A549 (cell line): ENCODE data around the gene CITED4. TPM values are rescaled to one million over a fixed set of nuclear protein-coding genes. Genes with fewer than 3 reads are reported as not detected.

ENCODE experiments used
- ATAC-seq, 2 experiments: fragments of 200-7000 bp in 1 of 2; fragments of >200 bp in 1 of 2; cut with Nextera tagmentation in 1 of 2; cut with Tn5 transposase in 1 of 2; 3 replicates each; pipeline versions ENCODE4 v1.8.0 to v1.9.1; 2018 to 2020; ENCODE audit warnings: mild to moderate bottlenecking in 1 of 2, moderate library complexity in 1 of 2
- CTCF ChIA-PET: fragments of 300-600 bp; sonication (Branson Sonifier 250); formaldehyde crosslinking; extraction: SDS; loops from one replicate; lab custom pipeline; 2021; ENCODE audit warnings: antibody characterized with exemption, inconsistent platforms; lab: Yijun Ruan, JAX
- POLR2A ChIA-PET: fragments of 350-600 bp; formaldehyde crosslinking; extraction: SDS; loops from one replicate; lab custom pipeline; 2021; ENCODE audit warnings: antibody characterized with exemption, inconsistent platforms; lab: Yijun Ruan, JAX
- DNase-seq, 2 experiments: peaks; one replicate each; pipeline versions ENCODE4 v3.0.0 to v3.0.0-alpha.2; 2011 to 2016; ENCODE audit warnings: low read depth in 1 of 2, low spot score in 1 of 2
- FAIRE-seq: peaks from 2 replicates; lab custom pipeline; 2011; peaks lifted over from hg19 to GRCh38; lab: Jason Lieb, UNC
- H3K27ac ChIP-seq, 2 experiments: fragments of >200 bp; sonication (Bioruptor Twin); formaldehyde crosslinking; 3 replicates each; pipeline ENCODE4 v1.5.1; 2016 to 2017
- H3K4me1 ChIP-seq: fragments of >200 bp; sonication (Bioruptor Twin); formaldehyde crosslinking; 3 replicates; pipeline ENCODE4 v1.6.1; 2016
- H3K4me2 ChIP-seq: fragments of >200 bp; sonication (Bioruptor Twin); formaldehyde crosslinking; 3 replicates; pipeline ENCODE4 v1.6.1; 2016
- H3K4me3 ChIP-seq: fragments of >200 bp; sonication (Bioruptor Twin); formaldehyde crosslinking; 3 replicates; pipeline ENCODE4 v1.5.1; 2016
- H3K9me3 ChIP-seq: fragments of >200 bp; sonication (Bioruptor Twin); formaldehyde crosslinking; 3 replicates; pipeline ENCODE4 v1.6.1; 2016
- BHLHE40 ChIP-seq: IDR thresholded peaks from 2 replicates; pipeline ENCODE4 v1.6.1; 2012; ENCODE audit warnings: low read depth, low read length, inconsistent platforms
- CBX2 ChIP-seq: fragments of 200-600 bp; sonication (generic); IDR thresholded peaks from 2 replicates; pipeline ENCODE4 v1.6.1; 2016; ENCODE audit warnings: low read depth, mild to moderate bottlenecking, borderline replicate concordance
- CBX8 ChIP-seq: fragments of 200-600 bp; sonication (generic); IDR thresholded peaks from 2 replicates; pipeline ENCODE4 v1.6.1; 2016
- CHD4 ChIP-seq: fragments of 200-600 bp; sonication (generic); IDR thresholded peaks from 2 replicates; pipeline ENCODE4 v1.6.1; 2016; ENCODE audit warnings: antibody characterized with exemption, mild to moderate bottlenecking, borderline replicate concordance
- EHF ChIP-seq: fragments of 250-450 bp; sonication (Bioruptor Pico); IDR thresholded peaks from 2 replicates; pipeline ENCODE4 v1.5.0; 2020; ENCODE audit warnings: mild to moderate bottlenecking
- ESRRA ChIP-seq: fragments of 150-350 bp; IDR thresholded peaks from 2 replicates; pipeline ENCODE4 v1.6.1; 2014; ENCODE audit warnings: mild to moderate bottlenecking, low read length, borderline replicate concordance
- FOSB ChIP-seq: fragments of 250-450 bp; sonication (Bioruptor Pico); IDR thresholded peaks from 2 replicates; pipeline ENCODE4 v1.5.0; 2020; ENCODE audit warnings: mild to moderate bottlenecking, moderate library complexity
- FOSL2 ChIP-seq, 2 experiments: fragments of 450-650 bp in 1 of 2; fragments of >200 bp in 1 of 2; sonication (Bioruptor Twin) in 1 of 2; formaldehyde crosslinking; IDR thresholded peaks; 2 replicates each; pipeline versions ENCODE4 v1.5.0 to v1.6.1; 2016 to 2020; ENCODE audit warnings: mild to moderate bottlenecking in 1 of 2, moderate library complexity in 1 of 2
- FOXS1 ChIP-seq: fragments of 250-450 bp; sonication (Bioruptor Pico); IDR thresholded peaks from 2 replicates; pipeline ENCODE4 v1.5.0; 2020; ENCODE audit warnings: mild to moderate bottlenecking, moderate library complexity
- HEYL ChIP-seq: fragments of 250-450 bp; sonication (Bioruptor Pico); IDR thresholded peaks from 2 replicates; pipeline ENCODE4 v1.8.0; 2021; ENCODE audit warnings: mild to moderate bottlenecking, moderate library complexity
- HOXB13 ChIP-seq: fragments of 250-450 bp; sonication (Bioruptor Pico); IDR thresholded peaks from 2 replicates; pipeline ENCODE4 v1.5.0; 2020; ENCODE audit warnings: low read depth, mild to moderate bottlenecking, moderate library complexity
- KDM5A ChIP-seq: fragments of 200-600 bp; sonication (generic); IDR thresholded peaks from 2 replicates; pipeline ENCODE4 v1.6.1; 2016; ENCODE audit warnings: antibody characterized with exemption, mild to moderate bottlenecking
- NFE2L2 ChIP-seq: fragments of 150-350 bp; conservative IDR thresholded peaks from 2 replicates; pipeline ENCODE4 v1.6.1; 2014; ENCODE audit warnings: low read length
- NR3C1 ChIP-seq: fragments of >200 bp; sonication (Bioruptor Twin); formaldehyde crosslinking; IDR thresholded peaks from 3 replicates; pipeline ENCODE4 v1.6.1; 2017
- POLR2A ChIP-seq: IDR thresholded peaks from 2 replicates; pipeline ENCODE4 v1.6.1; 2012; ENCODE audit warnings: mild to moderate bottlenecking, low read length
- POLR2AphosphoS2 ChIP-seq: conservative IDR thresholded peaks from 2 replicates; pipeline ENCODE4 v1.6.1; 2012; ENCODE audit warnings: low read length, improper control_type of control experiment, inconsistent platforms
- RAD21 ChIP-seq, 2 experiments: fragments of >200 bp in 1 of 2; sonication (Bioruptor Twin) in 1 of 2; formaldehyde crosslinking in 1 of 2; IDR thresholded peaks in 1 of 2; conservative IDR thresholded peaks in 1 of 2; 2 replicates in 1 of 2; 3 replicates in 1 of 2; pipeline ENCODE4 v1.6.1; 2012 to 2018; ENCODE audit warnings: inconsistent platforms in 1 of 2
- RARB ChIP-seq: fragments of 250-450 bp; sonication (Bioruptor Pico); IDR thresholded peaks from 2 replicates; pipeline ENCODE4 v1.8.0; 2021; ENCODE audit warnings: mild to moderate bottlenecking, moderate library complexity
- SMC3 ChIP-seq: fragments of >200 bp; sonication (Bioruptor Twin); formaldehyde crosslinking; IDR thresholded peaks from 3 replicates; pipeline ENCODE4 v1.6.1; 2018; ENCODE audit warnings: inconsistent platforms
- TFCP2L1 ChIP-seq: fragments of 250-450 bp; sonication (Bioruptor Pico); IDR thresholded peaks from 2 replicates; pipeline ENCODE4 v1.5.0; 2021; ENCODE audit warnings: mild to moderate bottlenecking
- TP53 ChIP-seq: fragments of 250-450 bp; sonication (Bioruptor Pico); IDR thresholded peaks from 2 replicates; pipeline ENCODE4 v1.5.0; 2021; ENCODE audit warnings: mild to moderate bottlenecking, moderate library complexity
- WGBS: methylation state at CpG from one replicate; pipeline ENCODE4 v1.1.6; 2017; ENCODE audit errors: missing lambda C conversion rate; 5-methylcytosine and 5-hydroxymethylcytosine counted together
- polyA plus RNA-seq, 4 experiments: library from polyadenylated mRNA; depleted of rRNA in 3 of 4; stranded (reverse); fragments of >200 nt; fragmentation: RNase III in 1 of 4; extraction: RNeasy Plus Mini Kit Qiagen cat#74134 plus additional on column Dnase treatment in 1 of 4; gene quantifications; 2 replicates in 3 of 4; 3 replicates in 1 of 4; pipeline ENCODE4 v1.2.3, GENCODE V29; 2011 to 2017
- TF ChIP-seq, protein P1 (sequence below): fragments of >200 bp; sonication (Bioruptor Twin); formaldehyde crosslinking; IDR thresholded peaks from 3 replicates; pipeline ENCODE4 v1.5.1; 2016
- TF ChIP-seq, protein P2 (sequence below): fragments of 250-450 bp; sonication (Bioruptor Pico); IDR thresholded peaks from 2 replicates; pipeline ENCODE4 v1.5.0; 2020; ENCODE audit warnings: low read depth, mild to moderate bottlenecking, moderate library complexity
- TF ChIP-seq, protein P3 (sequence below): fragments of 200-600 bp; sonication (generic); IDR thresholded peaks from 2 replicates; pipeline ENCODE4 v1.6.1; 2016; ENCODE audit warnings: antibody characterized with exemption, mild to moderate bottlenecking, moderate library complexity
- TF ChIP-seq, protein P4 (sequence below): fragments of 250-450 bp; sonication (Bioruptor Pico); IDR thresholded peaks from 2 replicates; pipeline ENCODE4 v1.5.0; 2021; ENCODE audit warnings: mild to moderate bottlenecking, moderate library complexity, borderline replicate concordance
- TF ChIP-seq, protein P5 (sequence below): IDR thresholded peaks from 2 replicates; pipeline ENCODE4 v1.6.1; 2012

Gene CITED4
- polyA plus RNA-seq, 2 of the 4 experiments (the other 2 are of a cell fraction), result 7.1 to 32.2 TPM

DNA sequence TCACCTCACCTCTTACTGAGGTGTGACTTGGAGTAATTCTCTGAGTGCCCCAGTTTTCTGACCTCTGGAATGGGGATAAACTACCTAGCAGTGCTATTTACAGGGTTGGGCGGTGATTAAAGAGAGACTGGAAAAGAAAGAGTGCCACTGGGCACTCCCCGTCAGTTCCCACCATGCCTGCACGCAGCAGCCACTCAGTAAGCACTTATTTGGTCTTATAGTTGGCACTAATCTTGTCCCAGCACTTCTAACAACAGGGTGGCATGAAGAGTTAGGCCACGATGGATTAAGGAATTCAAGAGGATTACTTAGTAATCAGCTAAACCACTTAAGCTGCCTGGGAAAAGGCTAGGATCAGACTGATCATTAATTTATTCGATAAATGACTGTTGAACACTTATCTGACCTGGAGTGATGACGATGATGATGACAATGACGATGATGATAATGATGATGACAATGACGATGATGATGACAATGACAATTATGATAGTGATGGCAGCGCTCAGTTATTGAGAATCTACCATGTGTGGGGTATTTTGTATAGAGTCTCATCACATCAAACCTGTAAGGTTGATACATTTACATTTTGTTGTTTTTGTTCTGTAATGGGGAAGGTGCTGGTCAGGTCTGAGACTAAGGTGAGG, 5.4 kb downstream of the CITED4 start:
- no peaks in the 10 kb centered on the region for H3K9me3 ChIP-seq
- ChIA-PET CTCF (interaction anchor here (0.5 to 22.4 kb wide), 3 partner anchors 89 to 150 kb away, joined by 3 to 602 read pairs (median 352); no protein-coding TSS in a partner anchor), POLR2A (no interaction called here)
- no peak overlapping the region for H3K4me3 ChIP-seq
- H3K4me1 ChIP-seq, result peaks cover 10% of the 10 kb centered on the region
- no peak overlapping the region for H3K4me2 ChIP-seq
- no peak overlapping the region for H3K27ac ChIP-seq
- DNase-seq (no peak), ATAC-seq (no peak), FAIRE-seq (no peak)
- 85% methylated on average over 9 of the region's 9 CpGs for WGBS
- TF ChIP-seq, protein P1, sequence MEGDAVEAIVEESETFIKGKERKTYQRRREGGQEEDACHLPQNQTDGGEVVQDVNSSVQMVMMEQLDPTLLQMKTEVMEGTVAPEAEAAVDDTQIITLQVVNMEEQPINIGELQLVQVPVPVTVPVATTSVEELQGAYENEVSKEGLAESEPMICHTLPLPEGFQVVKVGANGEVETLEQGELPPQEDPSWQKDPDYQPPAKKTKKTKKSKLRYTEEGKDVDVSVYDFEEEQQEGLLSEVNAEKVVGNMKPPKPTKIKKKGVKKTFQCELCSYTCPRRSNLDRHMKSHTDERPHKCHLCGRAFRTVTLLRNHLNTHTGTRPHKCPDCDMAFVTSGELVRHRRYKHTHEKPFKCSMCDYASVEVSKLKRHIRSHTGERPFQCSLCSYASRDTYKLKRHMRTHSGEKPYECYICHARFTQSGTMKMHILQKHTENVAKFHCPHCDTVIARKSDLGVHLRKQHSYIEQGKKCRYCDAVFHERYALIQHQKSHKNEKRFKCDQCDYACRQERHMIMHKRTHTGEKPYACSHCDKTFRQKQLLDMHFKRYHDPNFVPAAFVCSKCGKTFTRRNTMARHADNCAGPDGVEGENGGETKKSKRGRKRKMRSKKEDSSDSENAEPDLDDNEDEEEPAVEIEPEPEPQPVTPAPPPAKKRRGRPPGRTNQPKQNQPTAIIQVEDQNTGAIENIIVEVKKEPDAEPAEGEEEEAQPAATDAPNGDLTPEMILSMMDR, result no peak
- TF ChIP-seq RARB (no peak), BHLHE40 (no peak), HEYL (CRISPR knock-in tag) (no peak), EHF (no peak), HOXB13 (CRISPR knock-in tag) (no peak), CHD4 (no peak), FOXS1 (CRISPR knock-in tag) (no peak), CBX2 (no peak), KDM5A (no peak), FOSB (CRISPR knock-in tag) (no peak), TFCP2L1 (CRISPR knock-in tag) (no peak), FOSL2 (IDR thresholded peaks at IDR 0.05) (no peak), FOSL2 (CRISPR knock-in tag; IDR thresholded peaks at IDR 0.05) (no peak), POLR2A (no peak), ESRRA (no peak), RAD21 (conservative IDR thresholded peaks at IDR 0.05 in 1 of 2, IDR thresholded peaks at IDR 0.05 in 1 of 2) (no peak), CBX8 (no peak), NR3C1 (no peak)
- TF ChIP-seq, protein P2, sequence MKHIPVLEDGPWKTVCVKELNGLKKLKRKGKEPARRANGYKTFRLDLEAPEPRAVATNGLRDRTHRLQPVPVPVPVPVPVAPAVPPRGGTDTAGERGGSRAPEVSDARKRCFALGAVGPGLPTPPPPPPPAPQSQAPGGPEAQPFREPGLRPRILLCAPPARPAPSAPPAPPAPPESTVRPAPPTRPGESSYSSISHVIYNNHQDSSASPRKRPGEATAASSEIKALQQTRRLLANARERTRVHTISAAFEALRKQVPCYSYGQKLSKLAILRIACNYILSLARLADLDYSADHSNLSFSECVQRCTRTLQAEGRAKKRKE (CRISPR knock-in tag), result no peak
- TF ChIP-seq, protein P3, sequence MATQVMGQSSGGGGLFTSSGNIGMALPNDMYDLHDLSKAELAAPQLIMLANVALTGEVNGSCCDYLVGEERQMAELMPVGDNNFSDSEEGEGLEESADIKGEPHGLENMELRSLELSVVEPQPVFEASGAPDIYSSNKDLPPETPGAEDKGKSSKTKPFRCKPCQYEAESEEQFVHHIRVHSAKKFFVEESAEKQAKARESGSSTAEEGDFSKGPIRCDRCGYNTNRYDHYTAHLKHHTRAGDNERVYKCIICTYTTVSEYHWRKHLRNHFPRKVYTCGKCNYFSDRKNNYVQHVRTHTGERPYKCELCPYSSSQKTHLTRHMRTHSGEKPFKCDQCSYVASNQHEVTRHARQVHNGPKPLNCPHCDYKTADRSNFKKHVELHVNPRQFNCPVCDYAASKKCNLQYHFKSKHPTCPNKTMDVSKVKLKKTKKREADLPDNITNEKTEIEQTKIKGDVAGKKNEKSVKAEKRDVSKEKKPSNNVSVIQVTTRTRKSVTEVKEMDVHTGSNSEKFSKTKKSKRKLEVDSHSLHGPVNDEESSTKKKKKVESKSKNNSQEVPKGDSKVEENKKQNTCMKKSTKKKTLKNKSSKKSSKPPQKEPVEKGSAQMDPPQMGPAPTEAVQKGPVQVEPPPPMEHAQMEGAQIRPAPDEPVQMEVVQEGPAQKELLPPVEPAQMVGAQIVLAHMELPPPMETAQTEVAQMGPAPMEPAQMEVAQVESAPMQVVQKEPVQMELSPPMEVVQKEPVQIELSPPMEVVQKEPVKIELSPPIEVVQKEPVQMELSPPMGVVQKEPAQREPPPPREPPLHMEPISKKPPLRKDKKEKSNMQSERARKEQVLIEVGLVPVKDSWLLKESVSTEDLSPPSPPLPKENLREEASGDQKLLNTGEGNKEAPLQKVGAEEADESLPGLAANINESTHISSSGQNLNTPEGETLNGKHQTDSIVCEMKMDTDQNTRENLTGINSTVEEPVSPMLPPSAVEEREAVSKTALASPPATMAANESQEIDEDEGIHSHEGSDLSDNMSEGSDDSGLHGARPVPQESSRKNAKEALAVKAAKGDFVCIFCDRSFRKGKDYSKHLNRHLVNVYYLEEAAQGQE, result no peak

DNA sequence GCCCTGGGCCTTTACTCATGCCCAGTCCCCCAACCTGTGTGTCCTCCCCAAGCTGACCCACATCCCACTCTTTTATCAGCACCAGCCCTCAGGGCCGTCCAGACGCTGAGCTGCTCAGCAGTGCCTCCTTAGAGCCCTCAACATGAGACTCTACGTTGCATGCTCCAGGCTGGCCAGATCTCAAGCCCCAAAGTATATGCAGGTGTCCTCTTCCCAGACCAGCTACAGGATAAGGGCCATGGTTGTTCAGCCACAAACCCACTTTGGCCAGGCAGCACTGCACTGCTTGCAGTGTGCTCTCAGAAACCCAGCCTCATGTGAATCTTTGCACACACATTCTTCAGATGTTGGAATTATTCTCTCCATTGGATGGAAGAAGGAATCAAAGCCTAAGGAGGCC, 6.0 kb downstream of the CITED4 start:
- Histone ChIP-seq H3K27ac (no peak overlapping the region), H3K9me3 (no peaks in the 10 kb centered on the region), H3K4me3 (no peak overlapping the region), H3K4me2 (no peak overlapping the region), H3K4me1 (peaks cover 10% of the 10 kb centered on the region)
- TF ChIP-seq, protein P1, result no peak
- TF ChIP-seq NR3C1 (no peak), RARB (no peak), CBX2 (no peak), SMC3 (no peak), POLR2AphosphoS2 (no peak), TP53 (CRISPR knock-in tag) (no peak), CHD4 (no peak), NFE2L2 (no peak)
- TF ChIP-seq, protein P4, sequence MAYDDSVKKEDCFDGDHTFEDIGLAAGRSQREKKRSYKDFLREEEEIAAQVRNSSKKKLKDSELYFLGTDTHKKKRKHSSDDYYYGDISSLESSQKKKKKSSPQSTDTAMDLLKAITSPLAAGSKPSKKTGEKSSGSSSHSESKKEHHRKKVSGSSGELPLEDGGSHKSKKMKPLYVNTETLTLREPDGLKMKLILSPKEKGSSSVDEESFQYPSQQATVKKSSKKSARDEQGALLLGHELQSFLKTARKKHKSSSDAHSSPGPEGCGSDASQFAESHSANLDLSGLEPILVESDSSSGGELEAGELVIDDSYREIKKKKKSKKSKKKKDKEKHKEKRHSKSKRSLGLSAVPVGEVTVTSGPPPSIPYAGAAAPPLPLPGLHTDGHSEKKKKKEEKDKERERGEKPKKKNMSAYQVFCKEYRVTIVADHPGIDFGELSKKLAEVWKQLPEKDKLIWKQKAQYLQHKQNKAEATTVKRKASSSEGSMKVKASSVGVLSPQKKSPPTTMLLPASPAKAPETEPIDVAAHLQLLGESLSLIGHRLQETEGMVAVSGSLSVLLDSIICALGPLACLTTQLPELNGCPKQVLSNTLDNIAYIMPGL (CRISPR knock-in tag), result no peak
- TF ChIP-seq, protein P5, sequence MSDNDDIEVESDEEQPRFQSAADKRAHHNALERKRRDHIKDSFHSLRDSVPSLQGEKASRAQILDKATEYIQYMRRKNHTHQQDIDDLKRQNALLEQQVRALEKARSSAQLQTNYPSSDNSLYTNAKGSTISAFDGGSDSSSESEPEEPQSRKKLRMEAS, result no peak
- ChIA-PET CTCF (interaction anchor here (12.9 kb wide), 1 partner anchor 96 kb away, joined by 352 read pairs; no protein-coding TSS in a partner anchor), POLR2A (interaction anchor here (0.7 kb wide), 1 partner anchor 82 kb away, joined by 3 read pairs; no protein-coding TSS in a partner anchor)
- DNase-seq, result no peak
- ATAC-seq, result no peak
- 97% methylated on average over 3 of the region's 3 CpGs for WGBS
- no peak for FAIRE-seq
